SK-N-SH treated with all-trans-retinoic acid at 6 μM for 48 hours (cell line): Measurements from ENCODE around the gene MTO1.
"Not testable (repeated sequence)": the region's sequence is repeated elsewhere in the genome, so short reads cannot be mapped to it uniquely, and the experiment has no call there.

Experiments used
- ATAC-seq: fragments of 200-7000 bp; cut with Tn5 transposase; 3 replicates; pipeline ENCODE4 v1.9.1; 2020; ENCODE audit warnings: mild to moderate bottlenecking, moderate library complexity
- ARNTL ChIP-seq: fragments of 450-650 bp; formaldehyde crosslinking; IDR thresholded peaks from 2 replicates; pipeline ENCODE4 v1.5.0; 2020; ENCODE audit warnings: low read depth, mild to moderate bottlenecking, moderate library complexity, borderline replicate concordance
- BACH2 ChIP-seq: fragments of 250-450 bp; sonication (Bioruptor Pico); IDR thresholded peaks from 2 replicates; pipeline ENCODE4 v1.9.0; 2021; ENCODE audit warnings: mild to moderate bottlenecking, borderline replicate concordance
- CSDC2 ChIP-seq: fragments of 250-450 bp; sonication (Bioruptor Pico); IDR thresholded peaks from 2 replicates; pipeline ENCODE4 v1.5.0; 2020; ENCODE audit warnings: mild to moderate bottlenecking, moderate library complexity
- ESRRG ChIP-seq: fragments of 250-450 bp; sonication (Bioruptor Pico); IDR thresholded peaks from 2 replicates; pipeline ENCODE4 v1.6.1; 2021; ENCODE audit warnings: mild to moderate bottlenecking
- ISL1 ChIP-seq: fragments of 250-450 bp; sonication (Bioruptor Pico); IDR thresholded peaks from 2 replicates; pipeline ENCODE4 v2.1.2; 2022; ENCODE audit warnings: mild to moderate bottlenecking, moderate library complexity
- OSR1 ChIP-seq: fragments of 250-450 bp; sonication (Bioruptor Pico); IDR thresholded peaks from 2 replicates; pipeline ENCODE4 v1.8.0; 2022; ENCODE audit warnings: moderate library complexity, mild to moderate bottlenecking, inconsistent platforms
- PPARA ChIP-seq: fragments of 250-450 bp; sonication (Bioruptor Pico); IDR thresholded peaks from 2 replicates; pipeline ENCODE4 v1.5.0; 2020; ENCODE audit warnings: mild to moderate bottlenecking, borderline replicate concordance
- RARB ChIP-seq: fragments of 250-450 bp; sonication (Bioruptor Pico); IDR thresholded peaks from 2 replicates; pipeline ENCODE4 v1.8.0; 2021; ENCODE audit warnings: mild to moderate bottlenecking, moderate library complexity
- SNAI2 ChIP-seq: fragments of 250-450 bp; sonication (Bioruptor Pico); IDR thresholded peaks from 2 replicates; pipeline ENCODE4 v1.5.0; 2020; ENCODE audit warnings: mild to moderate bottlenecking, moderate library complexity
- TOX ChIP-seq: fragments of 250-450 bp; sonication (Bioruptor Pico); IDR thresholded peaks from 2 replicates; pipeline ENCODE4 v1.8.0; 2021; ENCODE audit warnings: mild to moderate bottlenecking, moderate library complexity, borderline replicate concordance
- ZC3H10 ChIP-seq: fragments of 250-450 bp; sonication (Bioruptor Pico); IDR thresholded peaks from 2 replicates; pipeline ENCODE4 v1.5.1; 2021; ENCODE audit warnings: mild to moderate bottlenecking, moderate library complexity
- ZFP30 ChIP-seq: fragments of 450-650 bp; formaldehyde crosslinking; IDR thresholded peaks from 2 replicates; pipeline ENCODE4 v1.5.0; 2022; ENCODE audit warnings: mild to moderate bottlenecking, moderate library complexity
- ZNF565 ChIP-seq: fragments of 450-650 bp; formaldehyde crosslinking; conservative IDR thresholded peaks from 2 replicates; pipeline ENCODE4 v1.5.0; 2020; ENCODE audit warnings: low read depth, mild to moderate bottlenecking, moderate library complexity
- TF ChIP-seq, protein P1 (sequence below): fragments of 250-450 bp; sonication (Bioruptor Pico); IDR thresholded peaks from 2 replicates; pipeline ENCODE4 v1.5.1; 2020; ENCODE audit warnings: low read depth, mild to moderate bottlenecking, moderate library complexity
- TF ChIP-seq, protein P2 (sequence below): fragments of 250-450 bp; sonication (Bioruptor Pico); IDR thresholded peaks from 2 replicates; pipeline ENCODE4 v1.5.1; 2021; ENCODE audit warnings: mild to moderate bottlenecking, moderate library complexity
- TF ChIP-seq, protein P3 (sequence below): fragments of 250-450 bp; sonication (Bioruptor Pico); IDR thresholded peaks from 2 replicates; pipeline ENCODE4 v1.5.0; 2020; ENCODE audit warnings: mild to moderate bottlenecking, moderate library complexity
- TF ChIP-seq, protein P4 (sequence below): fragments of 250-450 bp; sonication (Bioruptor Pico); IDR thresholded peaks from 2 replicates; pipeline ENCODE4 v1.8.0; 2020; ENCODE audit warnings: mild to moderate bottlenecking, moderate library complexity, borderline replicate concordance

MTO1 gene

DNA sequence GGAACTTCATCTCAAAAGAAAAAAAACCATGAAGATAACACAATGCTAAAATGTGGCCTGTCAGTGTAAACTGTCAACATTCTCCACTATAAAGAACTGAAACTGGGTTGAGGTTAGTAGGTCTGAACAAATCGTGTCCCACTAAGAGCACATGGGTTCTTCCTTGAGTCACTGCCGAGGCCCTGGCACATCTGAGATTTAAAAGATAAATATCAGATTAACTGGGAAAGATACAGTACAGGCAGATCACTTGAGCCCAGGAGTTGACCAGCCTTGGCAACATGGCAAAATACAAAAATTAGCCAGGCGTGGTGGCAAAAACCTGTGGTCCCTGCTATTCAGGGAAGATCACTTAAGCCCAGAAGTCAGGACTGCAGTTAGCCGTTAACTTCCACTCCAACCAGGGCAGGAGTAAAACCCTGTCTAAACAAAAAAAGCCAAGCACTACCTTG is 53.7 kb downstream of the MTO1 start:
- ATAC-seq = no peak
- TF ChIP-seq ARNTL (CRISPR knock-in tag) (no peak), TOX (CRISPR knock-in tag) (no peak), BACH2 (no peak), ZFP30 (CRISPR knock-in tag) (no peak), OSR1 (CRISPR knock-in tag) (no peak), PPARA (CRISPR knock-in tag) (no peak), SNAI2 (no peak), ISL1 (CRISPR knock-in tag) (no peak), CSDC2 (no peak), ZC3H10 (CRISPR knock-in tag) (no peak), RARB (no peak)
- TF ChIP-seq, protein P1, sequence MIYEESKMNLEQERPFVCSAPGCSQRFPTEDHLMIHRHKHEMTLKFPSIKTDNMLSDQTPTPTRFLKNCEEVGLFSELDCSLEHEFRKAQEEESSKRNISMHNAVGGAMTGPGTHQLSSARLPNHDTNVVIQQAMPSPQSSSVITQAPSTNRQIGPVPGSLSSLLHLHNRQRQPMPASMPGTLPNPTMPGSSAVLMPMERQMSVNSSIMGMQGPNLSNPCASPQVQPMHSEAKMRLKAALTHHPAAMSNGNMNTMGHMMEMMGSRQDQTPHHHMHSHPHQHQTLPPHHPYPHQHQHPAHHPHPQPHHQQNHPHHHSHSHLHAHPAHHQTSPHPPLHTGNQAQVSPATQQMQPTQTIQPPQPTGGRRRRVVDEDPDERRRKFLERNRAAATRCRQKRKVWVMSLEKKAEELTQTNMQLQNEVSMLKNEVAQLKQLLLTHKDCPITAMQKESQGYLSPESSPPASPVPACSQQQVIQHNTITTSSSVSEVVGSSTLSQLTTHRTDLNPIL (CRISPR knock-in tag) = no peak
- TF ChIP-seq, protein P2, sequence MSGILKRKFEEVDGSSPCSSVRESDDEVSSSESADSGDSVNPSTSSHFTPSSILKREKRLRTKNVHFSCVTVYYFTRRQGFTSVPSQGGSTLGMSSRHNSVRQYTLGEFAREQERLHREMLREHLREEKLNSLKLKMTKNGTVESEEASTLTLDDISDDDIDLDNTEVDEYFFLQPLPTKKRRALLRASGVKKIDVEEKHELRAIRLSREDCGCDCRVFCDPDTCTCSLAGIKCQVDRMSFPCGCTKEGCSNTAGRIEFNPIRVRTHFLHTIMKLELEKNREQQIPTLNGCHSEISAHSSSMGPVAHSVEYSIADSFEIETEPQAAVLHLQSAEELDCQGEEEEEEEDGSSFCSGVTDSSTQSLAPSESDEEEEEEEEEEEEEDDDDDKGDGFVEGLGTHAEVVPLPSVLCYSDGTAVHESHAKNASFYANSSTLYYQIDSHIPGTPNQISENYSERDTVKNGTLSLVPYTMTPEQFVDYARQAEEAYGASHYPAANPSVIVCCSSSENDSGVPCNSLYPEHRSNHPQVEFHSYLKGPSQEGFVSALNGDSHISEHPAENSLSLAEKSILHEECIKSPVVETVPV (CRISPR knock-in tag) = no peak; the same call in 1 of the 2 replicates
- TF ChIP-seq, protein P3, sequence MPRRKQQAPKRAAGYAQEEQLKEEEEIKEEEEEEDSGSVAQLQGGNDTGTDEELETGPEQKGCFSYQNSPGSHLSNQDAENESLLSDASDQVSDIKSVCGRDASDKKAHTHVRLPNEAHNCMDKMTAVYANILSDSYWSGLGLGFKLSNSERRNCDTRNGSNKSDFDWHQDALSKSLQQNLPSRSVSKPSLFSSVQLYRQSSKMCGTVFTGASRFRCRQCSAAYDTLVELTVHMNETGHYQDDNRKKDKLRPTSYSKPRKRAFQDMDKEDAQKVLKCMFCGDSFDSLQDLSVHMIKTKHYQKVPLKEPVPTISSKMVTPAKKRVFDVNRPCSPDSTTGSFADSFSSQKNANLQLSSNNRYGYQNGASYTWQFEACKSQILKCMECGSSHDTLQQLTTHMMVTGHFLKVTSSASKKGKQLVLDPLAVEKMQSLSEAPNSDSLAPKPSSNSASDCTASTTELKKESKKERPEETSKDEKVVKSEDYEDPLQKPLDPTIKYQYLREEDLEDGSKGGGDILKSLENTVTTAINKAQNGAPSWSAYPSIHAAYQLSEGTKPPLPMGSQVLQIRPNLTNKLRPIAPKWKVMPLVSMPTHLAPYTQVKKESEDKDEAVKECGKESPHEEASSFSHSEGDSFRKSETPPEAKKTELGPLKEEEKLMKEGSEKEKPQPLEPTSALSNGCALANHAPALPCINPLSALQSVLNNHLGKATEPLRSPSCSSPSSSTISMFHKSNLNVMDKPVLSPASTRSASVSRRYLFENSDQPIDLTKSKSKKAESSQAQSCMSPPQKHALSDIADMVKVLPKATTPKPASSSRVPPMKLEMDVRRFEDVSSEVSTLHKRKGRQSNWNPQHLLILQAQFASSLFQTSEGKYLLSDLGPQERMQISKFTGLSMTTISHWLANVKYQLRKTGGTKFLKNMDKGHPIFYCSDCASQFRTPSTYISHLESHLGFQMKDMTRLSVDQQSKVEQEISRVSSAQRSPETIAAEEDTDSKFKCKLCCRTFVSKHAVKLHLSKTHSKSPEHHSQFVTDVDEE (CRISPR knock-in tag) = no peak
- TF ChIP-seq, protein P4, sequence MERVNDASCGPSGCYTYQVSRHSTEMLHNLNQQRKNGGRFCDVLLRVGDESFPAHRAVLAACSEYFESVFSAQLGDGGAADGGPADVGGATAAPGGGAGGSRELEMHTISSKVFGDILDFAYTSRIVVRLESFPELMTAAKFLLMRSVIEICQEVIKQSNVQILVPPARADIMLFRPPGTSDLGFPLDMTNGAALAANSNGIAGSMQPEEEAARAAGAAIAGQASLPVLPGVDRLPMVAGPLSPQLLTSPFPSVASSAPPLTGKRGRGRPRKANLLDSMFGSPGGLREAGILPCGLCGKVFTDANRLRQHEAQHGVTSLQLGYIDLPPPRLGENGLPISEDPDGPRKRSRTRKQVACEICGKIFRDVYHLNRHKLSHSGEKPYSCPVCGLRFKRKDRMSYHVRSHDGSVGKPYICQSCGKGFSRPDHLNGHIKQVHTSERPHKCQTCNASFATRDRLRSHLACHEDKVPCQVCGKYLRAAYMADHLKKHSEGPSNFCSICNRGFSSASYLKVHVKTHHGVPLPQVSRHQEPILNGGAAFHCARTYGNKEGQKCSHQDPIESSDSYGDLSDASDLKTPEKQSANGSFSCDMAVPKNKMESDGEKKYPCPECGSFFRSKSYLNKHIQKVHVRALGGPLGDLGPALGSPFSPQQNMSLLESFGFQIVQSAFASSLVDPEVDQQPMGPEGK (CRISPR knock-in tag) = no peak

DNA sequence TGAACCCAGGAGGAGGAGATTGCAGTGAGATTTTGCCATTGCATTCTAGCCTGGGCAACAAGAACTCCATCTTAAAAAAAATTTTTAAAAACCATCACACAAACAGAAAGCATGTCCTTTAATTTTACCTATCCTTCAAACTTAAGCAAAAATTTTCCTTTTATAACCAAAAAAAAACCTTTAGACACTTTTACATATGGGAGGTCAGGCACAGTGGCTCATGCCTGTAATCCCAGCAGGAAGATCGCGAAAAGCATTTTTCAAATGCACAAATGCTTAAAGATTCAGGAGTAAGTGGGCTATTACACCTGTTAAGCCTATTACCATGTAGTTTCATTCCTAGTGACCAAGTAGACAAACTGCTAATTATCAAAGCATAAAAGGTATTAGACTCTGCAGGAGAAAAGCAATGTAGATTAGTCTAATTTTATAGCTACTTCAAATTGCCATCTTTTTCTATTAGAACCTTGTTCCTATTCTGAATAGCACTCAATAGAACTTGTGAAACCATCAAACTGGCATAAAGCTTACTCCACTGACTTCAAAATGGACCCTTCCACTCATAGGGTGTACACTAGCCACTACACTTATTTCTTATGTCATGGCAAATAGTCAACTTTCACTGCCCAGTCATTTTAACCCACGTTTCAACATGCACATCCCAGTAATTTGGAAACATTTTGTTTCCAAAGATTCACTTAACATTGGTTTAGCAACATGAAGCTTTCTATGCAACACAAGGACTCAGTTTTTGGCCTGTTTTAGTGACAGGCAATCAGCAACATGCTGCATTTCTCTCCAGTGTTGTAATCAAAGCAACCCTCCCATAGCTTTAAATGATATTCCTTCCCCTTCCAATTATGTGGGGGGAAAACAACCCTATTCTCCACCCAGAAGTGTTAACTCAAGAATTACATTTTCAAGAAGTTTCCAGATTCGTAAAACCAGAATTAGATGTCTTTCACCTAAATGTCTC is 55.3 kb downstream of the MTO1 start:
- no peak for ATAC-seq

DNA sequence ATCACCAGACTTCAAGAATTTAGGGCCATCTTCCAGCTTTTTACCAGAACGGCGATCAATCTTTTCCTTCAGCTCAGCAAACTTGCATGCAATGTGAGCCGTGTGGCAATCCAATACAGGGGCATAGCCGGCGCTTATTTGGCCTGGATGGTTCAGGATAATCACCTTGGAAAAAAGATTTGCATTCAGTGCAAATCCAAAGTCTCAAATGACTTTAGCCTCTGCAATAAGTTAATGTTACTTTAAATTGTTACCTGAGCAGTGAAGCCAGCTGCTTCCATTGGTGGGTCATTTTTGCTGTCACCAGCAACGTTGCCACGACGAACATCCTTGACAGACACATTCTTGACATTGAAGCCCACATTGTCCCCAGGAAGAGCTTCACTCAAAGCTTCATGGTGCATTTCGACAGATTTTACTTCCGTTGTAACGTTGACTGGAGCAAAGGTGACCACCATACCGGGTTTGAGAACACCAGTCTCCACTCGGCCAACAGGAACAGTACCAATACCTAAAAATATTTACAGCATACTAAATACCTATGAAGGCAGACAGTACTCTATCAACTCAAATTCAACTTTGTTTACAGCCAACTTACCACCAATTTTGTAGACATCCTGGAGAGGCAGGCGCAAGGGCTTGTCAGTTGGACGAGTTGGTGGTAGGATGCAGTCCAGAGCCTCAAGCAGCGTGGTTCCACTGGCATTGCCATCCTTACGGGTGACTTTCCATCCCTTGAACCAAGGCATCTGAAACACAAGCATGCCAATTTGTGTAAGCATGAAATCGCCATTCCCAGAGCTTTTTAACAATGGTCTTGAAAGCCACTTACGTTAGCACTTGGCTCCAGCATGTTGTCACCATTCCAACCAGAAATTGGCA is 56.8 kb downstream of the MTO1 start:
- ATAC-seq = not testable (repeated sequence)

More for the DNA sequence above, 55.3 kb downstream of the MTO1 start:
- TF ChIP-seq, protein P4 (CRISPR knock-in tag) = peak; percentile 78; the same call in 1 of the 2 replicates
- TF ChIP-seq, protein P2 (CRISPR knock-in tag) = peak; percentile 38; the same call in 1 of the 2 replicates
- TF ChIP-seq ZFP30 (CRISPR knock-in tag) (0 out of 2 replicates have a peak, but pooled peaks have one; percentile 7), ZC3H10 (CRISPR knock-in tag) (no peak), ESRRG (CRISPR knock-in tag) (0 out of 2 replicates have a peak, but pooled peaks have one; percentile 48), ZNF565 (CRISPR knock-in tag) (no peak)
- TF ChIP-seq, protein P1 (CRISPR knock-in tag) = peak; percentile 30; the same call in 1 of the 2 replicates
